ENCODE measurements around the gene GSTT2.

GSTT2 gene

GRCh38 chr22:24009227-24010017 is 29.5 kb downstream of the GSTT2 start:
- no peak for DNase-seq (ENCODE audit: low read depth)

GRCh38 chr22:24010018-24010391 is 30.1 kb downstream of the GSTT2 start:
- DNase-seq (ENCODE audit: low read depth) = no peak

- DNase-seq (ENCODE audit: low read depth) = no peak
Observed at GRCh38 chr22:24011735-24012068, 31.8 kb downstream of the GSTT2 start.

GRCh38 chr22:24016156-24016555 is 36.2 kb downstream of the GSTT2 start:
- DNase-seq (ENCODE audit: low read depth) = no peak

GRCh38 chr22:24021304-24021703 is 41.4 kb downstream of the GSTT2 start:
- no peak for DNase-seq (ENCODE audit: low read depth)

- DNase-seq (ENCODE audit: low read depth) = no peak
Observed at GRCh38 chr22:24023204-24023789, 43.4 kb downstream of the GSTT2 start.

GRCh38 chr22:24024354-24024753 is 44.4 kb downstream of the GSTT2 start:
- no peak for DNase-seq (ENCODE audit: low read depth)

GRCh38 chr22:24025475-24025874 is 45.5 kb downstream of the GSTT2 start:
- DNase-seq (ENCODE audit: low read depth) = no peak

- no peak for DNase-seq (ENCODE audit: low read depth)
Observed at GRCh38 chr22:24026056-24026455, 46.1 kb downstream of the GSTT2 start.

- no peak for DNase-seq (ENCODE audit: low read depth)
Observed at GRCh38 chr22:24026733-24027132, 46.8 kb downstream of the GSTT2 start.

GRCh38 chr22:24027389-24027975 is 47.5 kb downstream of the GSTT2 start:
- DNase-seq (ENCODE audit: low read depth) = no peak

- DNase-seq (ENCODE audit: low read depth) = no peak
Observed at GRCh38 chr22:24027991-24028390, 48.1 kb downstream of the GSTT2 start.

GRCh38 chr22:24028533-24028932 is 48.6 kb downstream of the GSTT2 start:
- DNase-seq (ENCODE audit: low read depth) = no peak

- no peak for DNase-seq (ENCODE audit: low read depth)
Observed at GRCh38 chr22:24029304-24029703, 49.4 kb downstream of the GSTT2 start.

- no peak for DNase-seq (ENCODE audit: low read depth)
Observed at GRCh38 chr22:24030186-24030702, 50.3 kb downstream of the GSTT2 start.
